Loucy (cell line): Measurements from ENCODE around the gene THADA.

Source experiments
- H2AFZ ChIP-seq: fragments of 200-600 bp; sonication (generic); 2 replicates; pipeline ENCODE4 v1.6.0; 2016; ENCODE audit warnings: antibody characterized with exemption, mild to moderate bottlenecking, low read length, moderate library complexity
- H3F3A ChIP-seq: fragments of 200-600 bp; 2 replicates; pipeline ENCODE4 v1.6.0; 2016; ENCODE audit warnings: antibody characterized with exemption, low read depth, mild to moderate bottlenecking
- H3K27me3 ChIP-seq: fragments of 200-600 bp; sonication (generic); 2 replicates; pipeline ENCODE4 v1.6.1; 2014; ENCODE audit warnings: low read length, mild to moderate bottlenecking; ENCODE audit not compliant: insufficient read depth, poor library complexity, severe bottlenecking
- H3K36me3 ChIP-seq: fragments of 200-600 bp; sonication (generic); 2 replicates; pipeline ENCODE4 v1.6.1; 2016; ENCODE audit warnings: low read length; ENCODE audit not compliant: insufficient read depth
- H3K4me1 ChIP-seq: fragments of 200-600 bp; sonication (generic); 2 replicates; pipeline ENCODE4 v1.5.1; 2014; ENCODE audit warnings: low read length, mild to moderate bottlenecking; ENCODE audit not compliant: insufficient read depth, poor library complexity, severe bottlenecking
- H3K4me2 ChIP-seq: fragments of 200-600 bp; sonication (generic); 2 replicates; pipeline ENCODE4 v1.6.0; 2014; ENCODE audit warnings: antibody characterized with exemption, low read length, low read depth, mild to moderate bottlenecking; ENCODE audit not compliant: poor library complexity, severe bottlenecking
- H3K4me3 ChIP-seq: fragments of 200-600 bp; sonication (generic); 2 replicates; pipeline ENCODE4 v1.5.1; 2014; ENCODE audit warnings: low read length, mild to moderate bottlenecking, mixed read lengths; ENCODE audit not compliant: poor library complexity, severe bottlenecking
- H3K79me2 ChIP-seq: fragments of 200-600 bp; sonication (generic); 2 replicates; pipeline ENCODE4 v1.6.1; 2014; ENCODE audit warnings: low read length; ENCODE audit not compliant: insufficient read depth
- H3K9ac ChIP-seq: fragments of 200-600 bp; sonication (generic); 2 replicates; pipeline ENCODE4 v1.6.0; 2014; ENCODE audit warnings: mild to moderate bottlenecking, low read depth, low read length, moderate library complexity; ENCODE audit not compliant: poor library complexity, severe bottlenecking
- H3K9me2 ChIP-seq: fragments of 200-600 bp; sonication (generic); replicated peaks from 2 replicates; pipeline ENCODE4 v1.6.1; 2016; ENCODE audit warnings: low read depth, low read length, mixed read lengths
- H3K9me3 ChIP-seq: fragments of 200-600 bp; sonication (generic); 2 replicates; pipeline ENCODE4 v1.6.1; 2014; ENCODE audit warnings: mild to moderate bottlenecking, antibody characterized with exemption, low read length, low read depth; ENCODE audit not compliant: insufficient read depth
- H4K20me1 ChIP-seq: fragments of 200-600 bp; sonication (generic); 2 replicates; pipeline ENCODE4 v1.6.0; 2014; ENCODE audit warnings: antibody characterized with exemption, low read length, mild to moderate bottlenecking; ENCODE audit not compliant: insufficient read depth, poor library complexity, severe bottlenecking
- CTCF ChIP-seq: fragments of 200-600 bp; sonication (generic); conservative IDR thresholded peaks from 2 replicates; pipeline ENCODE4 v1.5.1; 2014; ENCODE audit warnings: mild to moderate bottlenecking, antibody characterized with exemption, low read length
- EZH2phosphoT487 ChIP-seq: fragments of 200-600 bp; IDR thresholded peaks from 2 replicates; pipeline ENCODE4 v1.6.1; 2018; ENCODE audit warnings: antibody characterized with exemption, mild to moderate bottlenecking, moderate library complexity, borderline replicate concordance

The THADA gene

GRCh38 chr2:43293744-43294695 lies 301.8 kb downstream of the THADA start:
- Histone ChIP-seq H3K79me2 (no peaks in the 10 kb centered on the region), H3K27me3 (no peaks in the 10 kb centered on the region), H3F3A (no peaks in the 10 kb centered on the region), H3K9me2 (no peaks in the 10 kb centered on the region), H3K36me3 (peaks cover 10% of the 10 kb centered on the region; the same call in 1 of the 2 replicates), H2AFZ (no peak overlapping the region), H3K9me3 (no peaks in the 10 kb centered on the region), H4K20me1 (no peaks in the 10 kb centered on the region), H3K4me1 (peaks cover 13% of the 10 kb centered on the region), H3K4me3 (no peak overlapping the region), H3K9ac (no peak overlapping the region), H3K4me2 (no peak overlapping the region)
- TF ChIP-seq EZH2phosphoT487 (no peak), CTCF (no peak)

GRCh38 chr2:43292851-43293743 lies 302.7 kb downstream of the THADA start:
- Histone ChIP-seq H3K4me1 (peaks cover 13% of the 10 kb centered on the region), H3K4me2 (no peak overlapping the region), H3F3A (no peaks in the 10 kb centered on the region), H3K79me2 (no peaks in the 10 kb centered on the region), H3K9me2 (no peaks in the 10 kb centered on the region), H3K27me3 (no peaks in the 10 kb centered on the region), H3K36me3 (peaks cover 12% of the 10 kb centered on the region; the same call in 1 of the 2 replicates), H3K9me3 (no peaks in the 10 kb centered on the region), H3K9ac (no peak overlapping the region), H4K20me1 (no peaks in the 10 kb centered on the region), H3K4me3 (no peak overlapping the region), H2AFZ (no peak overlapping the region)
- TF ChIP-seq EZH2phosphoT487 (no peak), CTCF (no peak)

- Histone ChIP-seq H4K20me1 (no peaks in the 10 kb centered on the region), H3K4me2 (no peak overlapping the region), H2AFZ (no peak overlapping the region), H3K9ac (no peak overlapping the region), H3K9me3 (no peaks in the 10 kb centered on the region), H3K4me1 (peaks cover 13% of the 10 kb centered on the region), H3K27me3 (no peaks in the 10 kb centered on the region), H3K4me3 (no peak overlapping the region), H3K9me2 (no peaks in the 10 kb centered on the region), H3K36me3 (peaks cover 18% of the 10 kb centered on the region; the same call in 1 of the 2 replicates), H3K79me2 (no peaks in the 10 kb centered on the region), H3F3A (no peaks in the 10 kb centered on the region)
- TF ChIP-seq EZH2phosphoT487, result no peak
- no peak for TF ChIP-seq CTCF
Measured at GRCh38 chr2:43292297-43292696, 303.5 kb downstream of the THADA start.
